Caco-2 (cell line): ENCODE results near the gene CLIC4. TPM values are rescaled to one million over a fixed set of nuclear protein-coding genes. Genes with fewer than 3 reads are reported as not detected.
A peak's percentile ranks its signal among the peaks of the same experiment; 100 is the strongest.

Experiments used
- BruUV-seq: library from RNA; stranded (reverse); fragments of 400-500 nt; replicated peaks from 2 replicates; lab custom pipeline; 2021; lab: Mats Ljungman, UMichigan
- CTCF ChIA-PET: fragments of 300-600 bp; sonication (Branson Sonifier 250); formaldehyde crosslinking; loops from one replicate; lab custom pipeline; 2022; ENCODE audit warnings: antibody characterized with exemption; lab: Charles Lee
- POLR2A ChIA-PET: fragments of 300-600 bp; sonication (Branson Sonifier 250); formaldehyde crosslinking; loops from one replicate; lab custom pipeline; 2022; ENCODE audit warnings: antibody characterized with exemption; lab: Charles Lee
- DNase-seq, 2 experiments: peaks; one replicate each; pipeline versions ENCODE4 v3.0.0 to v3.0.0-alpha.2; 2020 to 2022
- H3K27me3 ChIP-seq: replicated peaks from 2 replicates; pipeline ENCODE4 v1.6.0; 2011; ENCODE audit warnings: low read length; ENCODE audit not compliant: control insufficient read depth, insufficient read depth
- H3K36me3 ChIP-seq: 2 replicates; pipeline ENCODE4 v1.5.1; 2011; ENCODE audit warnings: low read length; ENCODE audit not compliant: control insufficient read depth, insufficient read depth
- H3K4me1 ChIP-seq: fragments of 250-450 bp; sonication (Bioruptor Pico); 2 replicates; pipeline ENCODE4 v1.5.1; 2020; ENCODE audit warnings: mild to moderate bottlenecking
- H3K4me3 ChIP-seq: 2 replicates; pipeline ENCODE4 v1.5.1; 2011; ENCODE audit warnings: low read depth, mild to moderate bottlenecking, control low read depth, low read length
- H3K9me3 ChIP-seq: fragments of 250-450 bp; sonication (Bioruptor Pico); 2 replicates; pipeline ENCODE4 v1.5.1; 2020; ENCODE audit warnings: mild to moderate bottlenecking, moderate library complexity
- H3K27ac Mint-ChIP-seq: one replicate; pipeline ENCODE4 v1.8.0; 2022; ENCODE audit warnings: mixed read lengths; ENCODE audit not compliant: unreplicated experiment
- H3K27me3 Mint-ChIP-seq: one replicate; pipeline ENCODE4 v1.8.0; 2022; ENCODE audit warnings: mixed read lengths; ENCODE audit not compliant: insufficient read depth, unreplicated experiment
- H3K36me3 Mint-ChIP-seq: one replicate; pipeline ENCODE4 v1.8.0; 2022; ENCODE audit warnings: mild to moderate bottlenecking, mixed read lengths; ENCODE audit not compliant: insufficient read depth, unreplicated experiment
- H3K4me1 Mint-ChIP-seq: one replicate; pipeline ENCODE4 v1.8.0; 2022; ENCODE audit warnings: low read depth, mixed read lengths; ENCODE audit not compliant: unreplicated experiment
- H3K4me3 Mint-ChIP-seq: one replicate; pipeline ENCODE4 v1.8.0; 2022; ENCODE audit warnings: mild to moderate bottlenecking, moderate library complexity, mixed read lengths; ENCODE audit not compliant: unreplicated experiment
- H3K9me3 Mint-ChIP-seq: one replicate; pipeline ENCODE4 v1.8.0; 2022; ENCODE audit warnings: mixed read lengths; ENCODE audit not compliant: unreplicated experiment
- CTCF ChIP-seq, 2 experiments: fragments of 200-600 bp in 1 of 2; IDR thresholded peaks; 1 replicate in 1 of 2; 2 replicates in 1 of 2; pipeline versions ENCODE4 v1.5.1 to v1.8.0; 2011 to 2022; ENCODE audit warnings: antibody characterized with exemption in 1 of 2, control low read depth in 1 of 2, inconsistent platforms in 1 of 2, low read depth in 1 of 2, low read length in 1 of 2, mild to moderate bottlenecking in 1 of 2, moderate library complexity in 1 of 2; ENCODE audit not compliant: insufficient read depth in 1 of 2, severe bottlenecking in 1 of 2, unreplicated experiment in 1 of 2
- intact Hi-C: fragments of 100-400 bp; cut with micrococcal nuclease; formaldehyde crosslinking; loops from one replicate; pipeline ENCODE4 v1.10.0; 2022; ENCODE audit not compliant: unreplicated experiment
- total RNA-seq: library from RNA; stranded (reverse); gene quantifications from 2 replicates; pipeline ENCODE4 v1.2.3, GENCODE V29; 2022

The CLIC4 gene
- total RNA-seq, 1 experiment from 2014 or later = 140 TPM

GRCh38 chr1:24849672-24850295 lies 104.5 kb downstream of the CLIC4 start:
- no peaks in the 10 kb centered on the region for H3K27me3 Mint-ChIP-seq
- intact Hi-C loops = loop anchor here (2.0 kb wide), 2 partner anchors 187 to 251 kb away; no protein-coding TSS in a partner anchor
- peaks cover 26% of the 10 kb centered on the region for H3K36me3 Mint-ChIP-seq
- POLR2A ChIA-PET = no interaction called here
- no peaks in the 10 kb centered on the region for H3K9me3 Mint-ChIP-seq
- BruUV-seq = no TSS peak
- peak in 1 of 2 experiments; percentile 69 for TF ChIP-seq CTCF (IDR thresholded peaks at IDR 0.05; ENCODE audit: insufficient read depth in 1 of 2, low read depth in 1 of 2, low read length in 1 of 2, severe bottlenecking in 1 of 2, unreplicated experiment in 1 of 2)
- H3K27me3 ChIP-seq = no peaks in the 10 kb centered on the region
- no peak overlapping the region for H3K27ac Mint-ChIP-seq
- no peaks in the 10 kb centered on the region for H3K36me3 ChIP-seq
- peak overlapping the region; percentile 73 for H3K4me3 Mint-ChIP-seq
- H3K4me1 Mint-ChIP-seq = no peaks in the 10 kb centered on the region
- peak in 1 of 2 experiments; percentile 36 for DNase-seq
- CTCF ChIA-PET = interaction anchor here (0.6 to 2.8 kb wide), 6 partner anchors 16 to 250 kb away, joined by 3 to 18 read pairs (median 4); partner anchors contain the start of gene SRRM1
- no peaks in the 10 kb centered on the region for H3K9me3 ChIP-seq
- H3K4me3 ChIP-seq = no peak overlapping the region
- H3K4me1 ChIP-seq = no peaks in the 10 kb centered on the region; the same call in 1 of the 2 replicates

- CTCF ChIA-PET = no interaction called here
- Mint-ChIP-seq H3K36me3 (peaks cover 23% of the 10 kb centered on the region), H3K27me3 (no peaks in the 10 kb centered on the region), H3K9me3 (no peaks in the 10 kb centered on the region), H3K27ac (no peak overlapping the region), H3K4me1 (no peaks in the 10 kb centered on the region), H3K4me3 (no peak overlapping the region)
- Histone ChIP-seq H3K4me3 (no peak overlapping the region), H3K4me1 (no peaks in the 10 kb centered on the region; the same call in 1 of the 2 replicates), H3K9me3 (no peaks in the 10 kb centered on the region), H3K27me3 (no peaks in the 10 kb centered on the region), H3K36me3 (no peaks in the 10 kb centered on the region)
- intact Hi-C loops = no loop called here
- no peak for TF ChIP-seq CTCF (IDR thresholded peaks at IDR 0.05; ENCODE audit: insufficient read depth in 1 of 2, low read depth in 1 of 2, low read length in 1 of 2, severe bottlenecking in 1 of 2, unreplicated experiment in 1 of 2)
- no peak for DNase-seq
- POLR2A ChIA-PET = no interaction called here
- BruUV-seq = no TSS peak
These were observed 105.2 kb downstream of the CLIC4 start for GRCh38 chr1:24850328-24850920.

- Histone ChIP-seq H3K4me3 (no peak overlapping the region), H3K4me1 (peaks cover 6% of the 10 kb centered on the region; the same call in 1 of the 2 replicates), H3K36me3 (no peaks in the 10 kb centered on the region), H3K27me3 (no peaks in the 10 kb centered on the region), H3K9me3 (no peaks in the 10 kb centered on the region)
- H3K27ac Mint-ChIP-seq = no peak overlapping the region
- no peaks in the 10 kb centered on the region for H3K4me1 Mint-ChIP-seq
- H3K27me3 Mint-ChIP-seq = no peaks in the 10 kb centered on the region
- no peak for DNase-seq
- intact Hi-C loops = no loop called here
- ChIA-PET CTCF (interaction anchor here (0.6 kb wide), 1 partner anchor 164 kb away, joined by 4 read pairs; no protein-coding TSS in a partner anchor), POLR2A (interaction anchor here (0.6 kb wide), 1 partner anchor 359 kb away, joined by 3 read pairs; no protein-coding TSS in a partner anchor)
- no peak for TF ChIP-seq CTCF (IDR thresholded peaks at IDR 0.05; ENCODE audit: insufficient read depth in 1 of 2, low read depth in 1 of 2, low read length in 1 of 2, severe bottlenecking in 1 of 2, unreplicated experiment in 1 of 2)
- no TSS peak for BruUV-seq
- peaks cover 15% of the 10 kb centered on the region for H3K36me3 Mint-ChIP-seq
- H3K4me3 Mint-ChIP-seq = no peak overlapping the region
- H3K9me3 Mint-ChIP-seq = no peaks in the 10 kb centered on the region
These were observed 108.4 kb downstream of the CLIC4 start for GRCh38 chr1:24853649-24854048.
